AG04450 (cell line): ENCODE measurements around the gene ZNF709. TPM values are rescaled to one million over a fixed set of nuclear protein-coding genes. Genes with fewer than 3 reads are reported as not detected.

ENCODE experiments used
- CTCF ChIA-PET: fragments of 300-600, 350-600 bp; formaldehyde crosslinking; extraction: SDS; loops from one replicate; lab custom pipeline; 2022; ENCODE audit warnings: antibody characterized with exemption, inconsistent platforms; lab: Charles Lee
- POLR2A ChIA-PET: fragments of 350-600 bp; formaldehyde crosslinking; extraction: SDS; loops from one replicate; lab custom pipeline; 2021; ENCODE audit warnings: antibody characterized with exemption, inconsistent platforms; lab: Yijun Ruan, JAX
- DNase-seq: peaks from one replicate; pipeline ENCODE4 v3.0.0-alpha.2; 2011; ENCODE audit warnings: low read depth, low spot score
- H3K27ac ChIP-seq: one replicate; pipeline ENCODE4 v1.5.1; 2012; ENCODE audit warnings: low read depth, low read length, control low read depth
- H3K27me3 ChIP-seq: one replicate; pipeline ENCODE4 v1.6.0; 2012; ENCODE audit warnings: low read length; ENCODE audit not compliant: control insufficient read depth, insufficient read depth
- H3K4me3 ChIP-seq: 2 replicates; pipeline ENCODE4 v1.5.1; 2011; ENCODE audit warnings: mild to moderate bottlenecking, low read depth, low read length, control low read depth
- H3K9me3 ChIP-seq: 2 replicates; pipeline ENCODE4 v1.5.1; 2012; ENCODE audit warnings: low read length; ENCODE audit not compliant: control insufficient read depth, insufficient read depth
- CTCF ChIP-seq: IDR thresholded peaks from 2 replicates; pipeline ENCODE4 v1.5.1; 2011; ENCODE audit warnings: low read depth, low read length, control low read depth, inconsistent platforms
- polyA plus RNA-seq: library from polyadenylated mRNA; depleted of rRNA; stranded (reverse); fragments of >200 nt; gene quantifications from 2 replicates; pipeline ENCODE4 v1.2.3, GENCODE V29; 2011

Gene ZNF709
- polyA plus RNA-seq, 1 experiment: 1.7 TPM

- DNase-seq: no peak
- ChIA-PET POLR2A (no interaction called here), CTCF (no interaction called here)
- Histone ChIP-seq H3K27me3 (no peaks in the 10 kb centered on the region), H3K4me3 (no peak overlapping the region), H3K9me3 (peaks cover 59% of the 10 kb centered on the region), H3K27ac (no peak overlapping the region)
- no peak for TF ChIP-seq CTCF
Observed at GRCh38 chr19:12513531-12514061, 29.0 kb upstream of the ZNF709 start.

GRCh38 chr19:12497032-12497431 is 12.4 kb upstream of the ZNF709 start:
- ChIA-PET POLR2A (no interaction called here), CTCF (interaction anchor here (1.4 kb wide), 1 partner anchor 67 kb away, joined by 3 read pairs; no protein-coding TSS in a partner anchor)
- Histone ChIP-seq H3K9me3 (peaks cover 23% of the 10 kb centered on the region), H3K27ac (no peak overlapping the region), H3K27me3 (no peaks in the 10 kb centered on the region), H3K4me3 (no peak overlapping the region)
- TF ChIP-seq CTCF: no peak
- DNase-seq: no peak

- peaks cover 17% of the 10 kb centered on the region for H3K9me3 ChIP-seq
Observed at GRCh38 chr19:12496480-12496879, 11.9 kb upstream of the ZNF709 start.

GRCh38 chr19:12495002-12495802 is 10.6 kb upstream of the ZNF709 start:
- Histone ChIP-seq H3K9me3 (peaks cover 12% of the 10 kb centered on the region), H3K4me3 (peak overlapping the region; percentile 68), H3K27me3 (no peaks in the 10 kb centered on the region), H3K27ac (no peak overlapping the region)
- ChIA-PET POLR2A (interaction anchor here (0.5 kb wide), 2 partner anchors 187 to 240 kb away, joined by 3 to 5 read pairs; partner anchors contain the start of gene DHPS), CTCF (no interaction called here)
- TF ChIP-seq CTCF: peak; percentile 19
- DNase-seq: peak; percentile 18

More at GRCh38 chr19:12496480-12496879, 11.9 kb upstream of the ZNF709 start:
- POLR2A ChIA-PET: no interaction called here
- H3K27me3 ChIP-seq: no peaks in the 10 kb centered on the region
- CTCF ChIA-PET: interaction anchor here (0.7 to 1.4 kb wide), 2 partner anchors 67 to 353 kb away, joined by 3 read pairs; no protein-coding TSS in a partner anchor
- no peak overlapping the region for H3K27ac ChIP-seq
- no peak for DNase-seq
- TF ChIP-seq CTCF: no peak
- no peak overlapping the region for H3K4me3 ChIP-seq
